WTC11 (cell line): ENCODE data around the gene ADSL. TPM values are rescaled to one million over a fixed set of nuclear protein-coding genes. Genes with fewer than 3 reads are reported as not detected.

Source experiments
- ATAC-seq: fragments of 200-7000 bp; cut with Tn5 transposase; 2 replicates; pipeline ENCODE4 v1.10.0; 2021; ENCODE audit warnings: mild to moderate bottlenecking, moderate library complexity
- CTCF ChIA-PET: fragments of 300-600 bp; sonication (Branson Sonifier 250); formaldehyde crosslinking; loops from one replicate; lab custom pipeline; 2021; ENCODE audit warnings: antibody characterized with exemption; lab: Charles Lee
- POLR2A ChIA-PET: fragments of 350-600 bp; sonication (Branson Sonifier 250); formaldehyde crosslinking; loops from one replicate; lab custom pipeline; 2021; ENCODE audit warnings: antibody characterized with exemption; lab: Charles Lee
- DNase-seq: peaks from one replicate; pipeline ENCODE4 v3.0.0; 2021; ENCODE audit warnings: low spot score
- H3K27ac Mint-ChIP-seq: 2 replicates; pipeline ENCODE4 v1.8.0; 2021; ENCODE audit warnings: mixed read lengths
- H3K27me3 Mint-ChIP-seq: 2 replicates; pipeline ENCODE4 v1.8.0; 2021; ENCODE audit warnings: low read depth, mild to moderate bottlenecking, moderate library complexity, mixed read lengths
- H3K36me3 Mint-ChIP-seq: 2 replicates; pipeline ENCODE4 v1.8.0; 2021; ENCODE audit warnings: mixed read lengths
- H3K4me1 Mint-ChIP-seq: 2 replicates; pipeline ENCODE4 v1.8.0; 2022; ENCODE audit warnings: mixed read lengths
- H3K4me3 Mint-ChIP-seq: 2 replicates; pipeline ENCODE4 v1.8.0; 2021; ENCODE audit warnings: mild to moderate bottlenecking, moderate library complexity, mixed read lengths
- H3K9me3 Mint-ChIP-seq: 2 replicates; pipeline ENCODE4 v1.8.0; 2021; ENCODE audit warnings: mixed read lengths
- AR ChIP-seq: fragments of 250-450 bp; sonication (Bioruptor Pico); IDR thresholded peaks from 2 replicates; pipeline ENCODE4 v1.9.0; 2021; ENCODE audit warnings: mild to moderate bottlenecking
- ATF1 ChIP-seq: sonication (generic); formaldehyde crosslinking; IDR thresholded peaks from 2 replicates; pipeline ENCODE4 v1.8.1; 2023; ENCODE audit warnings: mild to moderate bottlenecking, moderate library complexity, missing genetic modification reagents
- E2F4 ChIP-seq: sonication (generic); formaldehyde crosslinking; IDR thresholded peaks from 2 replicates; pipeline ENCODE4 v1.8.1; 2022; ENCODE audit warnings: low read depth, mild to moderate bottlenecking, moderate library complexity, missing genetic modification reagents, borderline replicate concordance
- EMX1 ChIP-seq: fragments of 250-450 bp; sonication (Bioruptor Pico); IDR thresholded peaks from 2 replicates; pipeline ENCODE4 v1.8.0; 2021; ENCODE audit warnings: mild to moderate bottlenecking
- ESRRA ChIP-seq: sonication (generic); formaldehyde crosslinking; IDR thresholded peaks from 2 replicates; pipeline ENCODE4 v1.8.1; 2022; ENCODE audit warnings: mild to moderate bottlenecking, missing genetic modification reagents, borderline replicate concordance
- HMGXB4 ChIP-seq: sonication (generic); formaldehyde crosslinking; IDR thresholded peaks from 2 replicates; pipeline ENCODE4 v1.8.1; 2023; ENCODE audit warnings: mild to moderate bottlenecking, moderate library complexity, missing genetic modification reagents
- KAT7 ChIP-seq: sonication (generic); formaldehyde crosslinking; IDR thresholded peaks from 2 replicates; pipeline ENCODE4 v1.8.1; 2023; ENCODE audit warnings: missing genetic modification reagents, mild to moderate bottlenecking, borderline replicate concordance
- NFE2L1 ChIP-seq: sonication (generic); formaldehyde crosslinking; IDR thresholded peaks from 2 replicates; pipeline ENCODE4 v1.8.1; 2023; ENCODE audit warnings: missing genetic modification reagents
- NFYB ChIP-seq: sonication (generic); formaldehyde crosslinking; conservative IDR thresholded peaks from 2 replicates; pipeline ENCODE4 v1.8.0; 2022; ENCODE audit warnings: low read depth, missing genetic modification reagents
- NR3C1 ChIP-seq: sonication (generic); formaldehyde crosslinking; conservative IDR thresholded peaks from 2 replicates; pipeline ENCODE4 v1.8.1; 2023; ENCODE audit warnings: low read depth, mild to moderate bottlenecking, missing genetic modification reagents
- TP53 ChIP-seq: sonication (generic); formaldehyde crosslinking; IDR thresholded peaks from 2 replicates; pipeline ENCODE4 v1.8.1; 2023; ENCODE audit warnings: mild to moderate bottlenecking, missing genetic modification reagents
- ZNF671 ChIP-seq: fragments of 250-450 bp; sonication (Bioruptor Pico); IDR thresholded peaks from 2 replicates; pipeline ENCODE4 v1.8.0; 2021; ENCODE audit warnings: mild to moderate bottlenecking
- total RNA-seq: library from RNA; stranded (reverse); gene quantifications from 3 replicates; pipeline ENCODE4 v1.2.3, GENCODE V29; 2021
- TF ChIP-seq, protein P1 (sequence below): sonication (generic); formaldehyde crosslinking; IDR thresholded peaks from 2 replicates; pipeline ENCODE4 v1.8.1; 2022; ENCODE audit warnings: missing genetic modification reagents, borderline replicate concordance
- TF ChIP-seq, protein P2 (sequence below): sonication (generic); formaldehyde crosslinking; IDR thresholded peaks from 2 replicates; pipeline ENCODE4 v1.8.1; 2023; ENCODE audit warnings: mild to moderate bottlenecking, missing genetic modification reagents, moderate library complexity
- TF ChIP-seq, protein P3 (sequence below): sonication (generic); formaldehyde crosslinking; IDR thresholded peaks from 2 replicates; pipeline ENCODE4 v1.8.0; 2023; ENCODE audit warnings: missing genetic modification reagents

ADSL gene
- total RNA-seq, 1 experiment from 2014 or later: 154 TPM

DNA sequence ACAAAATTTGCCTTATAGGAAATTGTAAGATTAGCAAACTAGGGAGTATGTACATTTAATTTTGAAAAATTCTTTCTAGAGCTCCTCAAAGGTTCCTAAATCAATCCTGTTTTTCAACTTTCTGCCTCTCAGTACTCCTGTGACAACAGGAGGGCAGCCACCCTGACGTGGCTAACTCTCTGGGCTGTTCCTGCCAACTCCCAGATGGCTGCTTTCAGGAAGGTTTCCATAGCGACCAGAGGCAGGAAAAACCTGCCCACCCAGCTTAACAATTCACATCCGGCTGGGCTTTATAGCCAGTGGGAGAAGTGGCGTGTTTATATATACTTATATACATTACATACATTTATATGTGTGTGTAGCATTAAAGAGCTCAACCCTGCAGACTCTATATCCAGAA, 50.6 kb downstream of the ADSL start (continued):
- TF ChIP-seq KAT7 (CRISPR knock-in tag): no peak
- TF ChIP-seq, all 79 proteins: peak for 0

GRCh38 chr22:40397396-40397795, 51.1 kb downstream of the ADSL start:
- ATAC-seq (peak; percentile 29), DNase-seq (no peak)
- ChIA-PET POLR2A (interaction anchor here (1.0 kb wide), 1 partner anchor 23 kb away, joined by 4 read pairs; no protein-coding TSS in a partner anchor), CTCF (interaction anchor here (0.6 to 1.6 kb wide), 11 partner anchors 9 to 411 kb away, joined by 3 to 7 read pairs (median 4); no protein-coding TSS in a partner anchor)
- H3K36me3 Mint-ChIP-seq: peaks cover 9% of the 10 kb centered on the region
- H3K27me3 Mint-ChIP-seq: no peaks in the 10 kb centered on the region
- no peaks in the 10 kb centered on the region for H3K9me3 Mint-ChIP-seq
- H3K4me1 Mint-ChIP-seq: peaks cover 15% of the 10 kb centered on the region
- no peak for TF ChIP-seq ATF1 (CRISPR knock-in tag)
- TF ChIP-seq NR3C1: no peak
- no peak for TF ChIP-seq HMGXB4 (CRISPR knock-in tag)
- TF ChIP-seq, protein P1, sequence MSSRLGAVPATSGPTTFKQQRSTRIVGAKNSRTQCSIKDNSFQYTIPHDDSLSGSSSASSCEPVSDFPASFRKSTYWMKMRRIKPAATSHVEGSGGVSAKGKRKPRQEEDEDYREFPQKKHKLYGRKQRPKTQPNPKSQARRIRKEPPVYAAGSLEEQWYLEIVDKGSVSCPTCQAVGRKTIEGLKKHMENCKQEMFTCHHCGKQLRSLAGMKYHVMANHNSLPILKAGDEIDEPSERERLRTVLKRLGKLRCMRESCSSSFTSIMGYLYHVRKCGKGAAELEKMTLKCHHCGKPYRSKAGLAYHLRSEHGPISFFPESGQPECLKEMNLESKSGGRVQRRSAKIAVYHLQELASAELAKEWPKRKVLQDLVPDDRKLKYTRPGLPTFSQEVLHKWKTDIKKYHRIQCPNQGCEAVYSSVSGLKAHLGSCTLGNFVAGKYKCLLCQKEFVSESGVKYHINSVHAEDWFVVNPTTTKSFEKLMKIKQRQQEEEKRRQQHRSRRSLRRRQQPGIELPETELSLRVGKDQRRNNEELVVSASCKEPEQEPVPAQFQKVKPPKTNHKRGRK (CRISPR knock-in tag): no peak
- TF ChIP-seq AR: no peak
- TF ChIP-seq NFE2L1: no peak
- TF ChIP-seq, protein P2, sequence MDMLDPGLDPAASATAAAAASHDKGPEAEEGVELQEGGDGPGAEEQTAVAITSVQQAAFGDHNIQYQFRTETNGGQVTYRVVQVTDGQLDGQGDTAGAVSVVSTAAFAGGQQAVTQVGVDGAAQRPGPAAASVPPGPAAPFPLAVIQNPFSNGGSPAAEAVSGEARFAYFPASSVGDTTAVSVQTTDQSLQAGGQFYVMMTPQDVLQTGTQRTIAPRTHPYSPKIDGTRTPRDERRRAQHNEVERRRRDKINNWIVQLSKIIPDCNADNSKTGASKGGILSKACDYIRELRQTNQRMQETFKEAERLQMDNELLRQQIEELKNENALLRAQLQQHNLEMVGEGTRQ: no peak
- no peak for TF ChIP-seq E2F4 (CRISPR knock-in tag)
- TF ChIP-seq ESRRA (CRISPR knock-in tag): no peak
- TF ChIP-seq, protein P3, sequence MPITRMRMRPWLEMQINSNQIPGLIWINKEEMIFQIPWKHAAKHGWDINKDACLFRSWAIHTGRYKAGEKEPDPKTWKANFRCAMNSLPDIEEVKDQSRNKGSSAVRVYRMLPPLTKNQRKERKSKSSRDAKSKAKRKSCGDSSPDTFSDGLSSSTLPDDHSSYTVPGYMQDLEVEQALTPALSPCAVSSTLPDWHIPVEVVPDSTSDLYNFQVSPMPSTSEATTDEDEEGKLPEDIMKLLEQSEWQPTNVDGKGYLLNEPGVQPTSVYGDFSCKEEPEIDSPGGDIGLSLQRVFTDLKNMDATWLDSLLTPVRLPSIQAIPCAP (CRISPR knock-in tag): no peak
- no peak for TF ChIP-seq NFYB (CRISPR knock-in tag)
- TF ChIP-seq ZNF671 (CRISPR knock-in tag): no peak
- no peak for TF ChIP-seq TP53 (CRISPR knock-in tag)
- TF ChIP-seq EMX1 (CRISPR knock-in tag): no peak
- no peak overlapping the region for H3K4me3 Mint-ChIP-seq
- H3K27ac Mint-ChIP-seq: peak overlapping the region; percentile 82
